HG03103 (cell line): ENCODE results near the gene GAS2L2.

Experiments
- ATAC-seq: cut with Tn5 transposase; IDR thresholded peaks from one replicate; pipeline ENCODE4 v1.9.1; 2021; ENCODE audit warnings: low read depth; ENCODE audit not compliant: unreplicated experiment

GAS2L2 gene

GRCh38 chr17:35752945-35753764 lies at the start of gene GAS2L2:
TSS of gene GAS2L2 (minus strand) at chr17:35753239. CDS start at chr17:35752850, 389 bp downstream.
- no peak for ATAC-seq

DNA sequence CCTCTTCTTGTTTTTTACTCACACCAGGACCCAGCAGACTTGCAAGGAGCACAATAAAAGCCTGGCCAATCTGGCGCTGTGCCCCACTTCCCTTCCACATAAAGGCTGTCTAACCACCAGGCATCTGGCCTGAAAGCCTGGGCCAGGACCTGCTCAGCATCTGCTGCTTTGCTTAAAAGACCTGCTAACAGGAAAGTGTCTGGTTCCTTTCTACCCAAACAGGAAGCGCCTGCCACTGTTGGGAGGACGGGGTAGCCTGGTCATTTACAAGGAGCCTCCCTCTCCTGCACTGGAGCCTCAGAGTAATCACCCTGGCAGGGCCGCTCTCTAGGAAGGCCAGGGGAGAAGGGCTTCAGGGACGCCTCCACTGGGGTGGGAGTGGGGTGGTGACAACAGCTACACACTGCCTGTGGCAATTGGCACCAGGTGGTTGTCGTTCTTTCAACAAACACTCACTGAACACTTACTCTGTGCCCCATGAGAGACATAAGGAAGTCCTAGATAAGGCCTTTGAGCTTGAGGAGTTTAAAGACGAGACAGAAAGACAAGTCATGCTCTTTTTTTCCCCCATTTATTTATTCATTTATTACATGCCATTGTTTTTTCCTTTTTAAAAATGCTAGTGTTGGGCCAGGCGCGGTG lies 48.7 kb upstream of the GAS2L2 start:
- no peak for ATAC-seq

- no peak for ATAC-seq
These were observed 46.9 kb upstream of the GAS2L2 start for GRCh38 chr17:35799942-35800341.

GRCh38 chr17:35797918-35798317 lies 44.9 kb upstream of the GAS2L2 start:
- ATAC-seq = no peak

- no peak for ATAC-seq
These were observed 44.3 kb upstream of the GAS2L2 start for GRCh38 chr17:35797370-35797769.

DNA sequence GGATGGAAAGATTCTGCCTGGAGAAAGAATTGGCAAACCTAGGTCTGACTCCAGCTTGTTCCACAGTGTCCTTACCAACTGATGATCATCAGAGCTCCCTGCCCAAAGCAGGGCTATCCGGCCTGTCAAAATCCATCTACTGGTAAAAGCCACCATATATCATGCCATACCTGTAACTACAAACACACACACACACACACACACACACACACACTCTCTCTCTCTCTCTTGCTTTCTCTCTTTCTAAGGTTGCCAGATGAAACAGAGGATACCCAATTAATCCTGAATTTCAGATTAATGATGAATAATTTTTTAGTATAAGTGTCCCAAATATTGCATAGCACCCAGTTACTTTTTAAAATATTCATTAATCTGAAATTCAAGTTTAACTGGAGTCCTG lies 43.9 kb upstream of the GAS2L2 start:
- no peak for ATAC-seq

GRCh38 chr17:35795871-35796265 lies 42.8 kb upstream of the GAS2L2 start:
- ATAC-seq = no peak

DNA sequence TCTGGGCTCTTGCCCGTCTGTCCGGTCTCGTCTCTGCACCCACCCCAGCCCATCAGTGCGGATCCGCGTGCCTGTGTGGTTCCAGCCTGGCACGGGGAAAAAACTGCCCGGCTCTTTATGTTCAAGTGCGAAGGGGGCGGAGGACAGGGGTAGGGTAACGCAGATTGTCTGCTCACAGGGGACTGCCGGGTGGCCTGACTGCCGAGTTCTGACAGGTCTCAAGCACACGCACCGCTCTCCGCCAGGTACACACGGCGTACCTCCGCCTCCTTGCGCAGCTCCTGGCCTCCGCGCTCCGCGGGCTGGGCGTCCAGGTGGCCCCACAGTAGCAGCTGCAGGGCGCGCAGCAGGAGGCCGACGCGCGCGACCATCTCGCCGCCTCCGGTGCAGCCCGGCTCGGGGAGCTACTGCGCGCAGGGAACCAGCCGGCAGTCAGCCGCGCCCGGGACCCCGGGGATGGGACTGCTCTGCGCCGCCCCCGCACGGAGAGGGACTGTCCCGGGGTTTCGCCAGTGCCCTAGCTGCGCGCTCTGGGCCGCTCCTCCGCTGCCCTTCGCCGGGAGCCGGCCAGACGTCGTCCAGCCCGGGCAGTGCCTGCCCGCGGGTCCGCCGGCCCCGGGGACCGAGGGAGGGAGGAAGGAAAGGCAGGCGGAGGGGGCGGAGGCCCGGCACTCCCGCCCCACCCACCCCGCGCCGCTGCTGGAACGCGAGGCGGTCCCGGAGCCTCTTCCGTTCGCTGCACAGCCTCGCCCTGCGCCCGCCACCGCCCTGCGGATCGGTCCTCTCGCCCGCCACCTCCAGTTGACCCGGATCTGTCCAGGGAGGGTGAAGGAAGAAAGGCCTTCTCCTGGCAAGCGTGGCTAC lies 42.2 kb upstream of the GAS2L2 start, which contains the start of gene MMP28:
Gene MMP28 (minus strand): TSS at position 635 of the 864 bp plus-strand sequence. CDS start 264 bp downstream, at position 371.
- no peak for ATAC-seq

- no peak for ATAC-seq
These were observed 40.2 kb upstream of the GAS2L2 start for GRCh38 chr17:35793257-35793656.

- ATAC-seq = no peak
These were observed 38.8 kb upstream of the GAS2L2 start for GRCh38 chr17:35791681-35792350.

GRCh38 chr17:35790841-35791240 lies 37.8 kb upstream of the GAS2L2 start:
- ATAC-seq = no peak

GRCh38 chr17:35788477-35789368 lies 35.7 kb upstream of the GAS2L2 start:
- ATAC-seq = no peak

DNA sequence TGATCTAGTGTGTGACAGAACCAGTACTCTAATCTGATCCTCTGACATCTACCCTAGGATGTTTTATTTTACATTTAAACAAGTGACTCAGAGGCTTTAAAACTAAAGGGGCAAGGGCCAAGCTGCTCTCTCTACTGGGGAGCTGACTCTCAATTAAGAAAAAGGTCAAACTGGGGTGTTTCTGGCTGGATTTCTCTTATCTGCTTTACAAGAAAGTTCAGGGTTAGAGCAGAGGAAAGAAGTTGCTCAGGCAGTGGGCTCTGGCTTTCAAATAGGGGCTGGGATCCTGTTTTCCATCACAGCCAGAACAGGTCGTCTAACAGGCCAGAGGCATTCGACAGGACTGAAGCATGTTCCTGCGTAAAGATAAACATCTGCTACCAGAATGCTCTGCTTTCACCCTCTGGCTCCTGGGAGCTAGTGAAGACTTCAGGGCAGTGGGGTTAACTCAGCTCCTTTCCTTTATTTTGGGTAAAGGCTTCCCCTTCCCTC lies 33.9 kb upstream of the GAS2L2 start:
- ATAC-seq = no peak

GRCh38 chr17:35784895-35785294 lies 31.9 kb upstream of the GAS2L2 start:
- ATAC-seq = no peak

- ATAC-seq = no peak
These were observed 27.9 kb upstream of the GAS2L2 start for GRCh38 chr17:35780950-35781349.

GRCh38 chr17:35778641-35779196 lies 25.7 kb upstream of the GAS2L2 start:
- ATAC-seq = no peak

DNA sequence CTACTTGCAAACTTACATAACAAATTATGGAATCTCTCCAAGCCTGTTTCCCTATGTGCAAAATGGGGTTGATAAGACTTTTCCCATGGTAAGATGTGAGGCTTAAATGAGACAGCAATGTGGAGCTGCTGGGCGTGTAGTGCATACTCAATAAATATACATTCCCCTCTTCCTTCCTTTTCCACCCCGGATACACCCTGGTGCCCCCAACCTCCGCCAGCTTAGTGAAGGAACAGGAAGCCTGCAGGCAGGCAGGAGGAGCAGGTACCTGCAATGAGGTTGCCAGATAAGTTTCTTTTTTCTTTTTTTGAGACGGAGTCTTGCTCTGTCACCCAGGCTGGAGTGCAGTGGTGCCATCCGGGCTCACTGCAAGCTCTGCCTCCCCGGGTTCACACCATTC lies 22.5 kb upstream of the GAS2L2 start:
- ATAC-seq = no peak

- no peak for ATAC-seq
These were observed 22.0 kb upstream of the GAS2L2 start for GRCh38 chr17:35775039-35775438.

DNA sequence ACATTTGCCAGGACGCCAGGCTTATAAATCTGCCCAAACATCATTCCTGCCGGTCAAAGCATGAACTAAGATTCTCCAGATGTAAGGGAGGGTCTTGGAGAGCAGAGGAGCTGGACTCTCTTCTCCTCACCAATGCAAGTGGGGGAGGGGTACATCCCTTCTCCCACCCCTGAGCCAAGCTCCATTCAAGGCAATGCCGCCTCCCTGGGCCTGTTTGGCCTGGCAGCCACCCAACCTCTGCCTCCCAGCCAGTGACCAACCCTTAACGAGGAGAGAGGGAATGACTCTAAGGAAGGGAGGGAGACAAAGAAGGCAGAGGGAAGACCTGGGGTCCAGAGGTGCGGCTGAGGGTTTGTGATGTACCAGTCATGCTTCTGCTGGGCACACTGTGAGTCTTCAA lies 21.5 kb upstream of the GAS2L2 start:
- ATAC-seq = no peak
